Subcutaneous adipose tissue (tissue), 4 donors: ENCODE data around the gene RBM7. TPM values are rescaled to one million over a fixed set of nuclear protein-coding genes. Genes with fewer than 3 reads are reported as not detected.

Experiments
- CTCF ChIP-seq: fragments of 450-650 bp; IDR thresholded peaks from one replicate; pipeline ENCODE4 v1.5.1; 2016; ENCODE audit warnings: low read depth, mild to moderate bottlenecking, control low read depth, antibody characterized with exemption, moderate library complexity
- total RNA-seq, 4 donors: library from RNA; depleted of rRNA; stranded (reverse); fragments of >200 nt; gene quantifications; one replicate each; pipeline ENCODE4 v1.1.0, GENCODE V29; 2016

Gene RBM7
- total RNA-seq, 4 donors from 2014 or later, result 22.8 to 49.6 (median 26.1) TPM

GRCh38 chr11:114366331-114367243, 33.9 kb upstream of the RBM7 start:
- no peak for TF ChIP-seq CTCF

GRCh38 chr11:114367244-114367957, 33.1 kb upstream of the RBM7 start:
- no peak for TF ChIP-seq CTCF

- TF ChIP-seq CTCF, result no peak
Measured at GRCh38 chr11:114368918-114369680, 31.4 kb upstream of the RBM7 start.

GRCh38 chr11:114375052-114375451, 25.4 kb upstream of the RBM7 start:
- TF ChIP-seq CTCF, result no peak

- no peak for TF ChIP-seq CTCF
Measured at GRCh38 chr11:114377612-114378267, 22.7 kb upstream of the RBM7 start.

GRCh38 chr11:114379394-114380069, 20.9 kb upstream of the RBM7 start:
- no peak for TF ChIP-seq CTCF
